Measurements from ENCODE around the gene PDIA5. TPM values are rescaled to one million over a fixed set of nuclear protein-coding genes. Genes with fewer than 3 reads are reported as not detected.

Gene PDIA5
- total RNA-seq, 1 donor from 2014 or later: 58.8 TPM

DNA sequence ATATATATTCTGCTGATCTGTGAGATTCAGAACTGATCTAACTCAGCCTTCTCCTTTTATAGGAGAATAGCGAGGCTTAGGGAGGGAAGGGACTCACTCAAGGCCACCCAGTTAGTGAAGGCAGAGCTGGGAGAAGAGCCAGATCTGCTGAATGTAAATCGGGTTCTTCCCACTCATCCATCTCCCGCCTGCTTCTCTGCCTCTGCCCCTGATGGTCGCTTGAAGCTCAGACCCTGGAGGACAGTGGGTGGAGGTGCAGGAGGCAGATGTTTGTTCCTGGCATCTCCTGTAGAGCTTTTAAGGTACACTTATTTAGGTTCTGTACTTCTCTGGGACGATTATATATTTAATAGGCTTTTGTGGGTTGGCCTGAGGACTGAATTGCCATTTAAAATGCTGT lies 4.3 kb downstream of the PDIA5 start:
- DNase-seq (ENCODE audit: low read depth, low spot score): no peak

DNA sequence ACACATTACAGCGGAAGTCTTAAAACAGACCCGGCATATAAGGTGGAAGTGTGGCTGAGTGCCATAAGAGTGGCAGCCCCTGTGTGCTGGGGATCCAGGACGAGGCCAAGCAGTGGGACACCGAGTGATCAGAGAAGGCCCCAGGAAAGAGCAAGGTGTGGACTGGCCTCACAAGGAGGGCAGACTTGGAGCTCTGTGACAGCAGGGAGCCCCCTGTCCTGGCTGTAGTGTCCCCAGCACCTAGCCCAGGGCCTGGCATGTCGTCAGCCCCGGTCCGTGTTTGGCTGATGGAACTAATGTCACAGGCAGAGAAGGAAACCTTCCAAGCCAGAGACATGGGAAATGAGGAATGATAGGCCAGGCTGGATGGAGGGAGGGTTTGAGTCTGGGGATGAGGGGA lies 4.8 kb downstream of the PDIA5 start:
- no peak for DNase-seq (ENCODE audit: low read depth, low spot score)

DNA sequence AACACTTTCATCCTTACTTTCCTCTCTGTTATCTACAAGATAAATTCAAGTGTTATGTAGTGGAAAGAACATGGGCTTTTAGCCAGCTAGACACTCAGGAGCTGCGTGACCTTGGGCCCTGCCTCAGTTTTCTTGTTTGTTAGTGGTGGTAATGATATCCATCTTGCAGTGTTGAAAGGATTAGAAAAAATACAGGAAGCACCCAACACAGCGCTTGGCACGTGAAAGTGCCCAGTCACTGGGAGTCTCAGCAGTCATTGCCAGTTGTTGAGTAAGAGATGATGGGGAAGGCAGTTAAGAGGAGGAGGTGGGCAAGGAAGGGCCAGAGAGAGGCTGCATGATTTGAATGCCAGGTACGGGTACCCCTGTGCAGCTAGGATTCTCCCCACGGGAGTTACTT lies 5.3 kb downstream of the PDIA5 start:
- DNase-seq (ENCODE audit: low read depth, low spot score): no peak

DNA sequence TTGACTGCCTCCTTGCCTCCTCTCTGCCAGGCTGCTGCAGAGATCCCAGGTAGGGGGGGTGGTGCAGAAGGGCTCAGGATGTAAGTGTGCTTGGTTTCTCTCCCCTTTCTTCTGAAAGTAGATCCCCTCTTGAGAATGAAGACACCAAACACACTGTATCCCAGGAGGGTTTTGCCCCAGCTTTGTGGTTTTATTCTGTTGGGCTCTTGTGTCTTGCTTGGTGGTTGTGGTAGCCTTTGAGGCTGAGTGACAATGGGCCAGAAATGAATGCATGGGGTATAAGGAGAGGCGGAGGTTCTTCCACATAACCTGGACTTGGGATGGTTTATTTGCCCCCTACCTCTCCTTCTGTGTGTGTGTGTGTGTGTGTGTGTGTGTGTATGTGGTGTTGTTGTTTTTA lies 5.7 kb downstream of the PDIA5 start:
- no peak for DNase-seq (ENCODE audit: low read depth, low spot score)

DNA sequence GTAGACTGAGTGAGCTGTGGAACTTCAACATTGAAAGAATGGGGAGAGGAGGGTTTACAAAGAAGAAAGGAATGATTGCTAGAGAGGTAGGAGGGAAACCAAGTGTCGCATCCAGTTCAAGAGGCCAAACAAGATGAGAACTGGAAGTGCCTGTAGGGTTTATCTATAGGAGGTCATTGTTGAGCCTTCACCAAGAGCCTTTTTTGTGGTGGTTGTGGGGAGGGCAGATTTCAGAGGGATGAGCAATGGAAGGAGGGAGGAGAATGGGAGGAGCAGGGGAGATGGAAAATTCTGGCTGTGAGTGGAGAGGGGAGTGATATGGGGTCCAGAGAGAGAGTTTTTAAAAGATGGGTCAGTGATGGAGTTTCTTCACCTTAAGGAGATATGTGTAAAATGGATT lies 8.5 kb downstream of the PDIA5 start:
- DNase-seq (ENCODE audit: low read depth, low spot score): no peak

DNA sequence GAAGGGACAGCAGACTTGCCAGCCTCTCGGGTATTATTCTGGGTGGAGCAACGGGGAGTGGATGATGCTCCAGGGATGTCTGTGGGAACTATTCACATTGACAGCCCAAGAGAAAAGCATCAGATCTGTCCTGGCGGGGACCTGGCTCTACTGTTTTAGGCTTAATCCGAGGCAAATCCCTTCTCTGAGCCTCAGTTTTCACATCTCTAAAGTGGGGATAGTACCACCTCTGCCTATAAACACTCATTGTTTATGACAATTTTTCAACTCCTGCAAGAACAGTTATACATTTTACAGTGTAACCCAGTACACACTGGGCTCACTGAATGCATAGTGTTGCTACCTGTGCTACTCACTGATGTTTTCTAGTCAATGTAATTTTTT lies 9.3 kb downstream of the PDIA5 start:
- DNase-seq (ENCODE audit: low read depth, low spot score): no peak

DNA sequence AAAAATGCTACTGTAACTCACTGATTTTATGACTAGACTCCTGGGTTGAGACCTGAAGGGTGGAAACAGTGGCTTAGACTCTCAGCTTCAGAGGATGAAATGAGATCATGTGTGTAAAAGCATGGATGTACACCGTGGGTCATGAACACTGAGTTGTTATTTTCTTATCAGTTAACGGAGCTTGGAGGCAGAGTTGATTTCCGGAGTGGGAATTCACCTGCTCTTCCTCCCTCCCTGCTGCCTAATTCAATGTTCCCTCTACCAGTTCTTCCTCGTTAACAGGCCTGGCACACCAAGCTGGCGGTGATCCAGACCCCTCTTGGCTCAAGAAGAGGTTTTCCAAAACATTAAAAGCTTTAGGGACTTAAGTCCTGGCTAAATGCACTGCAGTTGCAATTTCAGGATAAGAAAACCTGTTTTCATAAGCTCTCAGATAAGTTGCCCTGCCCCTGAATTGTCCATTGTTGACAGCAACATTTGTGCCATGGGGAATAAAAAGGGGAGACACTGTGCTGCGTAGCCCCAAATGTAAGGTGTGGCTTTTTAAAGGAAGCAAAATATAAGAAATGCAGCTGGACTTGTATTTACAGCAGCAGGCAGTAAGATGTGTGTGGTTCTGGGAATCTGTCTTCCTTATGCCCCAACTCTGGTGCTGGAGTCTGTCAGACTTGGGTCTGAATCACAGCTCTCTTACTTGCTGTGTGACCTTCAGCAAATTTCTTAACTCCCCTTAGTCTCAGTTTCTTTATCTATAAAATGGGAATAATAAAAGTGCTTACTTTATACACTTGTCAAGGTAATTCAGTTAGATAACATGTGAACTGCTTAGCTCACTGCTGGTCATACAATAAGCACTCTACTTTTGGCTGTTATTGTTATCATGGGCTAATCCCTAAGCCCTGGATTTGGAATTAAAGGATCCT lies 9.9 kb downstream of the PDIA5 start:
- no peak for DNase-seq (ENCODE audit: low read depth, low spot score)

DNA sequence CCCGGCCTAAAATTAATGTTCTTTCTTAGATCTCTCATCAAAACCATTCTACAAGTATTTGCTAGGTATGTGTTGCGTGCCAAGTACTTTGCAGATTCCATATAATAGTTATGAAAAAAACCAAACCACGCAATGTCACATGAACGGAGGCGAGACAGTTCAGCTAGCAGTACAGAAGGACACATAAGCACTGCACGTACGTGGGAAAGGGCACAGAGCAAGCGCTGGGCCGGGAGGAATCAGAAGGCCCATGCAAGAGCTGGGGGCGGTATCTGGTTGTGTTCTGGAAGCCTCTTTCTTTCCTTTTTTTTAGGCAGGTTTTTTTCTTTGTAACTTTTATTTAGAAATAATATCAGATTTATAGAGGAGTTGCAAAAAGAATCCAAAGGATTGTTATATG lies 11.3 kb downstream of the PDIA5 start:
- no peak for DNase-seq (ENCODE audit: low read depth, low spot score)

DNA sequence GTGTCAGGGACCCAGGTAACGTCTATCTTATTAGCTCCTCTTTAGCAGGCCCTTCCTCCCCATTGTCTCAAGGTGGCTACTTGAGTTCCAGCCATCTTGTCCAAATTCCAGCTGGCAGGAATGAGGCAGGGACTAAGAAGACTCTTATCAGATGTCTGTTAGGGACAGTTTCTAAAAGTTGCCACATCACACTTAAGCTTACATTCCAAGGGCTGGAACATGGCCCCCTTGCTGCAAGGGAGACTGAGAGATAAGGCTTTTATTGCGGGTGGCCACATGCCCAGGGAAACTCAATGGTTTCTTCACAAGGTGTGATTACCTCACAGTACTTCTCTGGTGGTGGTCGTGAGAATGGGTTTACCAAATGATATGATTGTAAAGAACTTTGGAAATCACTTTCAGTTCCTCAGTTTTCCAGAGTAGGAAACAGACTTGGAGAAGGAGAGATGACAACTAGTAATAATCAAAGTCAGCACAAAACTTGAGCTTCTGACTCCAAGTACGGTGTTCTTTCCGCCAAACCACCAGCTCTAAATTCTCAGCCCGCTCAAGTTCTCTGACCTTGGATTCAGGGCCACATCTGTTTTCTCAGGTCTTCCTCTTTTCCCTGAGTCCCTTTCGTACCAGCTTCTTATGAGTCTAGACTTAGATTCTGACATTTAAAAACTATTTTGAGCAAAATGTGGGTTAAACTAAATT lies 14.2 kb downstream of the PDIA5 start:
- no peak for DNase-seq (ENCODE audit: low read depth, low spot score)

DNA sequence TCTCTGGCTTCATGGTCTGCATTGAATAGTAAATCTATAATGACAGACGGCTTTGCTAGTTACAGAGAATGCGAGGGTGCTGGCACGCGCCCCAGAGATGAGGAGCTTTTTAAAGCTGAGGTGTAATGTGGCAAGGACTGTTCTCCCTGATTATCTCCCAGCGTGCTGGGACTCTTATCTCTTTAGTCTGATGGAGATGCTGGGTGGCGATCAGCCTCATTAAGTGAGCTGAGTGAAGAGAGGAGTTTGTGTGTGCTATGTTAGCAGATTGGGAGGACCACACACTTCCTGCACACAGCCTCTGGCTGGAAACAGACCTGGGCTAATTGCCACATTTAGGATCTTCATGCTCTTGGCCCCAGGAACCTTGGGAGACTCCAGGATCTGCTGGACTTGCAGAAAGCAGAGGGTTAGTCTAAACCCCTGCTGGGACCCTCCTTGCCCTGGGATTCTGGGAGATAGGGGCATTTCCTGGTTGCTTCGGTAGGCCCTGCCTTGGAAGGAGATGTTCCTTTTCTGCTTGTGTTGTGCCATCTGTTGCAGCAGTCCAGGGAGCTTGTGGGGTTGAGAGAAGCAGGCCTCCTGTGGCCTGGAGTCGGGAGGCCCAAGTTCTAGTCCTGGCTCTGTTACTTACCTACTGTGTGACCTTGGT lies 15.0 kb downstream of the PDIA5 start:
- no peak for DNase-seq (ENCODE audit: low read depth, low spot score)

DNA sequence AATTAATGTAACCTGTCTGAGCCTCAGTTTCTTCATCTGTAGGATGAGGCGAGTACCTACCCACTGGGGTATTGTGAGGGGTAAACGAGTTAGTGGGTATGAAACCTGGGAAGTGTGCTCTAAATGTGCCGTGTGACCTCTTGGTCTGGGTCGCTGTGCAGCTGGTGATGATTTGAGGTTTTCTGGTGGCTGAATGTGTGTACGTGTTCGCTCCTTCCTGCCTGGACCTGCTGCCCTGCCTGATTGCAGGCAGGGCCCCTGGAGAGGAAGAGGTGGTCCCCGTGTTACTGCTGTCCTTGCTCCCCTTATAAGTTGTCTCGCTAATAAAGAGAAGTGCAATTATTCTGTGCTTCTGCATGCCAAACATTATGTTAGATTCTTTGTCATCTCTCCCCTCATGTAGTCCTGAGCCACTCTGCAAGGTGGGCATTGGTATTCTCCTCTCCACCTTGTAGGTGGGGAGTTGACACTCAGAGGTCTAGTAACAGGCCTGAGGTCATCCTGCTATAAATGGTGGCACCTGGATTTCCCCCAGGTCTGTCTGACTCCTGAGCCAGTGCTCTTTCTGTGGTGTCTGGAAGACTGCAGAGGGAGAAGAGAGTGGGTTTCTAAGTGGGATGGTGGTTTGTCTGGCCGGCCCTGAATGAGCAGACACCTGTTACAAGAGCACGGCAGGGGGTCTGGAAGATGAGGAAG lies 15.7 kb downstream of the PDIA5 start:
- DNase-seq (ENCODE audit: low read depth, low spot score): peak; percentile 76

DNA sequence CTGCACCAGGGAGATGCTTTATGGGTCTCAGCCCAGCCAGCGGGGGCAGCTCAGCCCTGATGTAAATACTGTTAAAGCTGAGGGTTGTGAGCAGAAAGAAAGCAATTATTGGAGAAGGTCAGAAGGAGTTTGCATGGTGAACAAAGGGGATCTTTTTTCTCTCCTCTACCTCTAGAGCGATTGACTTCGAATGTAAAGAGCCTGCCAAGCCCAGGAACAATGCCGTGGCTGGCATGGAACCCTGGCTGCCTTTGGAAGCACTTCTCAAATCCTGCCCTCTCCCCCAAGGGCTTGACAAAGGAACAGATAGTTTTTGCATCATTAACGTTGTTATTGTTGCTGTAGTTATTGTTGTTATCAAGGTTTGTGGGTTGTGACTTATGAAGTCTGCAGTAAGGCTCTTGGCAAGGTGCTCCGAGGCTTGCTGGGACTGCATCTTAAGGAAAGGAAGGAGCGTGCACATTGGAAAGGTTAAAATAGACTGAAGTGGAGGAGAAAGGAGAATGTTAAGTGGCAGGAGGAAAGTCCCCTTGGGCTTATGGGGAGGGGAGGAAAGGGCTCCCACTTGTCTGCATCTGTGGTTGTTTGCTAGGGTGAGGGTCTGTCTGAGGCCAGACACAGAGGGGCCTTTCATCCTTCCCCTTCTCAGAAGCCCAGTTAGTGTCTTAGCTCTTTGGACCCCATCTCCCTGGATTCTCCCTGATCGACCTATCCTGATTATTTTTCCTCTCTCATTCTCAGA lies 16.7 kb downstream of the PDIA5 start:
- DNase-seq (ENCODE audit: low read depth, low spot score): no peak

DNA sequence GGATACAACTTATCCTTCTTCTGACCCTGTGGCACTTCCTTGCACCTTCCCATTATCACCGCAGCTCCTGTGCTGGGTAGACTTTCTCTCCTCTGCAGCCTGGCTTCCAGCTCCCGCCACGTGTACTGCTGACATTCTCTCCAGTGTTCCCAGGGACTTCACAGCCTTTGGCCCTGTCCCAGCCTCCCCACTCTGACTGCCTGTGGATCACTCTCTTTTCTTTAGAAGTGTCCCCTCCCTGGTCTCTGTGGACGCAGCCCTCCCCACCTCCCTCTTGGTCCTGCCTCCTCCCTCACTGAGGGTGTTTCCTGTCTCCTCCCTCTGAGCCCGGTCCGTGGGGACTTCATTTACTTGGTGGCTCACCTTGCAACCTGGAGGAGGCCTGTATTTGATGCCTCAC lies 17.4 kb downstream of the PDIA5 start:
- DNase-seq (ENCODE audit: low read depth, low spot score): no peak

DNA sequence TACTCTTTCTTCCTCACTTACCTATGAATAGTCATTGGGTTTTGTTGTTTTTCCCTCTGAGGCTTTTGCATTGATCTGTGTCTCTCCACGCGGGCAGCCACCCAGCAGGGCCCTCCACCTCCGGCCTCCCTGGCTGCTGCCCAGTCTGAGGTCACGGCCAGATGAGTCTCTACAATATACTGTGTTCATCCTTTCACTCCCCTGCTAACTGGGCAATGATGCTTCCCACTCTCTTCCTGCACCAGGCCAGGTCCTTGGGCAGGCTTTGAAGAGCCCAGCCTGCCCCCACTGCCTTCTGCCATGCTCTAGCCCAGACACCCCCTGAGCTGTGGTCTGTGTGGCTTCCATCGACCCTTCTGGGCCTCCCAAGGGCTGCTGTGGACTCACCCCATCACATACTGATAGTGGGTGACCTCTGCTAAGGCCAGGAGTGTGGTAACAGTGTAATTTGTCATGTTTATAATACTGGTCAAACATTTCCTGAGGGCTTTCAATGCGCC lies 18.0 kb downstream of the PDIA5 start:
- DNase-seq (ENCODE audit: low read depth, low spot score): no peak

DNA sequence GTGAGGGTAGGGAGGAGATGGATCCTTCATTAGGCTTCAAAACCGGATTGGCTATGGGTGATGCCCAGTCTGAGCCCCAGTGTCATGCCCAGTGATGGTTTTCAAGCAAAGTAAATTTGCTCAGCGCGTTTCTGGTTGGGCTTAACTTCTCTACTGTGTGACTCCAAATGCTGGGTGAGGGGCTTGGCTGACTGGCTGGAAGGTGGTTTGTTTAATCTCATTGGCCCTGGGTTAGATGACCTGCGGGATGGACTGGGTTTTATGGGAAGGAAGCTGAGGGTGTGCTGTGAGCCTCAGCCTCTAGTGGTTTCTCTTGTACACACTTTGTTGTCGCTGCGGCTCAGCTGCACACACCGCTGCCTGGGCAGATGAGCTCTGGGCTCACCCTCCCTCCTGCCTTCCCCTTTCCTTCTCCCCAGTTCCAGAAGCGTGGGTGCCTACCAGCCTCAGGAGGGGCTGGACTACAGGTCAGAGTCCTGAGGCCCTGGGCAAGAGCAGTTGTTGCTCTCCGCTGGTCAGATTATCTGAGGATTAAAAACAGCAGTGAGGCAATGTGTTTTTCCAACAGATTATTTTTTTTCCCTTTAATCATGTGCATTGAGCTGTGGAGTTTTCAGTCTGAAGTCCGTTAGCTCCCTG lies 18.6 kb downstream of the PDIA5 start:
- no peak for DNase-seq (ENCODE audit: low read depth, low spot score)

DNA sequence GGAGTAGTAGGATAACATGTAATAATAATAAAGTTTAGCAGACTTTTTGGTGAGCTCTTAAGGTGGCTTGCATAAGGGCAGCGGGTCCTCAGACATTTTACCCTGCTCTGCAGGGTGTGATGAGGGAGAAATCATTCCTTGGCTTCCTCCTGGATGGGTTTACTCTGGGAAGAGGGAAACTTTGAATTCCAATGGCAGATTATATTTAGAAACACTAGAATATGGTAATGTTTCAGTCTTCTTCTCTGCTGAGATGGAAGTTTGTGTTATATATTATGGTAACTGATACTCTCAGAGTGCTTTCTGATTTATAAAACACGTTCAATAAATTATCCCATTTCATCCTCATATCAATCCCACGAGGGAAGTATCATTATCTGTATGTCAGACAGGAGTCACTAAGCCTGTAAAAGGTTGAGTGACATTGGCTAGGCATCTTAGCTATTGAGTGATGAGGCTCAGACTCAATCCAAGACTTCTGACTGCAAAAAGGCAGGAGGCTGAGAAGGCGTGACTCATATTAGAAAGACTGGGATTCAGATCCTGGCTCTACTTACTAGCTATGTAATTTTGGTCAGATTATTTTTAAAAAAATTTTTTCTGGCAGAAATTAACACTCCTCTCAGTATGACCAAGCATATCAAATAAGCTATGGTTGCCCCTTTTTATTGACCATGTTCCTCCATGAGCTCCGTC lies 19.3 kb downstream of the PDIA5 start:
- no peak for DNase-seq (ENCODE audit: low read depth, low spot score)

DNA sequence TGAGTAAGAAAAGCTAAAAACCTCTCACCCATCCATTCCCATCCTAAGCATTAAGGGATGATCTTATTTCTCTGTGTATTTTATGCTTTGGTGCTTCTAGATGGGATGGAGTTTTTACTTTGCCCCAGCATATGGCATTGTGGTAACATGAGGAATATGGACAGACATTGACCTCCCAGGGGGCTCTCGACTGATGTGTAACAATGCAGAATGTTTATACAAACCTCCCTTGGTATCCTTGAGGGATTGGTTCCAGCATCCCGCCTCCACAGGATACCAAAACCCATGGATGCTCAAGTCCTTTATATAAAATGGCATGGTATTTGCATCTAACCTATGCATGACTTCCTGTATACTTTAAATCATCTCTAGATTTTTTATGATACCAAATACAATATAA lies 21.6 kb downstream of the PDIA5 start:
- DNase-seq (ENCODE audit: low read depth, low spot score): no peak

DNA sequence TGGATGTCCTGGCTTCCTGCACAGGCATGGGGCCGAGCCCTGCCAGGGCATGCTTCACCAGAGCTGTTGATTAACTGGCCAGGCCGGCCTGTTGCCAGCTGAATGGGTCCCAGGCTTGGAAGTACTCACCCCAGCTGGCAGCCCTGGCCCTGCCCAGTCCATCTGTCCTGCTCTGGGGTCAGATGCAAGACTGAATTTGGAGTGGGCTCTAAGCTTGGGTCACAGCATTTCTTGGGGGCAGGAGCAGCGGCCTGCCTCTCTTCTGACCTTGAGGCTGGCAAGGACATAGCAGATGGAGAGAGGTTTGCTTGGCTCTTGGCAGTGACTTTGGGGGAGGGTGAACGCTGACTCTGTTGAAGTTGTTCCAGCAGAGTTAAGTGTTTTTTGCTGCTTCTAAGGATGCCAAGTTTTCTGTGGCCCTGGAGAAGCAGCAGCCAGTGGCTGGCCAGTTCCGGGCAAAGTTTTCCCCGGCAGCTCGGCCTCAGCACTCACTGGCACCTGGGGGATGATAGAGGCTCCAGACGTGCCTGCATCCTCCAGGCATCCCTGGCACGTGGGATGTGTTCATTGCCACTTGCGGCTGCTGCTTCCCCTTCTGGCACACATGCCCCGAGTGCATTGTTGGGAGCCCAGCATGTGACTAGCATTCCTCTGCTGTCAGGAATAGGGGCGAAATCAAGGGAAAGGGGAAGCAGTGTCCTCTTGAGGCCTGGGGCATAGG lies 22.9 kb downstream of the PDIA5 start:
- no peak for DNase-seq (ENCODE audit: low read depth, low spot score)

All from pulmonary artery endothelial cell (primary cell).